Measurements from ENCODE around the gene ENTPD6. TPM values are rescaled to one million over a fixed set of nuclear protein-coding genes. Genes with fewer than 3 reads are reported as not detected.
"Not testable (repeated sequence)": the region's sequence is repeated elsewhere in the genome, so short reads cannot be mapped to it uniquely, and the experiment has no call there.

The ENTPD6 gene
- polyA plus RNA-seq, 3 donors, result 36.2 to 120 (median 47.0) TPM

DNA sequence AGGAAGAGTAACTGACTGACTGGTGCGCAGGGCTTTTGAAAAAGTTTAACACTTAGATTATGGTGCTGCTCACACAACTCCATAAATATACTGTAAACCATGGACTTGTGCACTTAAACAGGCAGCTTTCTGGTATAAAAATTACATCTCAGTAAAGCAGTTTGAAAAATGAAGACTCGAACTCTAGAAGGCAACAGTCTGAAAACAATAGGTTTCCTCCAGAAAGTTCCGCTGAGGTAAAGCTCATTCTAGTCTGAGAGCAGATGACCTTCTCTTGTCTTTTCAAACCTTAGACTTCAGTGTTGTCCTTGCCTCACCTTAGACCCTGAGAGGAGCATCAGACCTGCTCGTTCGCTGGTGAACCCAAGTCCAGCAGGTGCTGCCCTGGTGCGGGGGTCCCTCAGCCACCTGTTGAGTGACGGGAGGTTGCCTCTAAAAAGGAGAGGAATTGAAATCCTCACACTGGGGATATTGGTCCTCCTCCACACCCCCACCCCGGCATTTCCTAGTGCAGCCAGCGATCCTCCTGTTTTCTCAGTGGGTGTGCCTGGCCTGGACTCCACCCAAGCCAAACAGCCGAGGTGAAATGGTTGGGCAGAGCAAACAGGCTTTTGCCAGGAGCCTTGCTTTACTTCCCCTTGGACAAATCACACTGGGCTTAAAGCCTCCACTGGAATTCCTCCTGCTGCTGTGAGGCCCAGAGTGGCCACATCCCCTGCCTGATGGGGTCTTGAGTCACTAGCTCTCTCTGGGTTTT, 37.7 kb downstream of the ENTPD6 start:
- TF ChIP-seq, protein P1, sequence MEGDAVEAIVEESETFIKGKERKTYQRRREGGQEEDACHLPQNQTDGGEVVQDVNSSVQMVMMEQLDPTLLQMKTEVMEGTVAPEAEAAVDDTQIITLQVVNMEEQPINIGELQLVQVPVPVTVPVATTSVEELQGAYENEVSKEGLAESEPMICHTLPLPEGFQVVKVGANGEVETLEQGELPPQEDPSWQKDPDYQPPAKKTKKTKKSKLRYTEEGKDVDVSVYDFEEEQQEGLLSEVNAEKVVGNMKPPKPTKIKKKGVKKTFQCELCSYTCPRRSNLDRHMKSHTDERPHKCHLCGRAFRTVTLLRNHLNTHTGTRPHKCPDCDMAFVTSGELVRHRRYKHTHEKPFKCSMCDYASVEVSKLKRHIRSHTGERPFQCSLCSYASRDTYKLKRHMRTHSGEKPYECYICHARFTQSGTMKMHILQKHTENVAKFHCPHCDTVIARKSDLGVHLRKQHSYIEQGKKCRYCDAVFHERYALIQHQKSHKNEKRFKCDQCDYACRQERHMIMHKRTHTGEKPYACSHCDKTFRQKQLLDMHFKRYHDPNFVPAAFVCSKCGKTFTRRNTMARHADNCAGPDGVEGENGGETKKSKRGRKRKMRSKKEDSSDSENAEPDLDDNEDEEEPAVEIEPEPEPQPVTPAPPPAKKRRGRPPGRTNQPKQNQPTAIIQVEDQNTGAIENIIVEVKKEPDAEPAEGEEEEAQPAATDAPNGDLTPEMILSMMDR (IDR thresholded peaks at IDR 0.05), result no peak
- H3K27ac ChIP-seq (ENCODE audit: low read depth in 1 of 2, low read length in 2 of 2), result no peak overlapping the region
- intact Hi-C loops (cut with micrococcal nuclease), result no loop called here
- DNase-seq, result no peak
- no peak overlapping the region for H3K4me3 Mint-ChIP-seq
- peak overlapping the region in 2 of 7 donors; percentile 75 to 83 for H3K27ac Mint-ChIP-seq
- H3K4me1 Mint-ChIP-seq, result peaks cover 12% of the 10 kb centered on the region
- H3K4me1 ChIP-seq (ENCODE audit: control insufficient read depth in 1 of 2, insufficient read depth in 2 of 2, low read length in 2 of 2), result peaks cover 10 to 12% of the 10 kb centered on the region in 2 donors
- no peaks in the 10 kb centered on the region for H3K36me3 ChIP-seq (replicated peaks in 1 of 2; ENCODE audit: control insufficient read depth in 1 of 2, insufficient read depth in 2 of 2, low read length in 2 of 2)
- H4K20me1 ChIP-seq (ENCODE audit: insufficient read depth, low read length), result no peaks in the 10 kb centered on the region
- no peak overlapping the region for H3K4me3 ChIP-seq (replicated peaks in 1 of 3; ENCODE audit: low read depth in 2 of 3, low read length in 3 of 3)
- no peak overlapping the region for H3K4me2 ChIP-seq (replicated peaks; ENCODE audit: extremely low read depth, low read length, poor library complexity, severe bottlenecking)
- H2AFZ ChIP-seq (ENCODE audit: insufficient read depth, low read depth, low read length, poor library complexity, severe bottlenecking), result no peak overlapping the region
- H3K9ac ChIP-seq (ENCODE audit: insufficient read depth, low read length, poor library complexity, severe bottlenecking), result no peak overlapping the region
- no peaks in the 10 kb centered on the region for H3K9me3 ChIP-seq (replicated peaks in 1 of 2; ENCODE audit: control insufficient read depth in 1 of 2, insufficient read depth in 1 of 2, low read length in 2 of 2)
- peaks cover 2 to 16% (median 9%) of the 10 kb centered on the region in 3 donors for H3K27me3 Mint-ChIP-seq (ENCODE audit: low read depth in 3 of 3)
- H3K36me3 Mint-ChIP-seq, result peaks cover 4 to 8% of the 10 kb centered on the region in 2 donors
- no peaks in the 10 kb centered on the region for H3K79me2 ChIP-seq (ENCODE audit: insufficient read depth, low read length)
- no peaks in the 10 kb centered on the region for H3K27me3 ChIP-seq (ENCODE audit: control insufficient read depth in 2 of 2, insufficient read depth in 2 of 2, low read length in 2 of 2)
- H3K9me3 Mint-ChIP-seq, result no peaks in the 10 kb centered on the region
- 96% methylated on average over 4 of the region's 10 CpGs for WGBS (ENCODE audit: insufficient coverage)

DNA sequence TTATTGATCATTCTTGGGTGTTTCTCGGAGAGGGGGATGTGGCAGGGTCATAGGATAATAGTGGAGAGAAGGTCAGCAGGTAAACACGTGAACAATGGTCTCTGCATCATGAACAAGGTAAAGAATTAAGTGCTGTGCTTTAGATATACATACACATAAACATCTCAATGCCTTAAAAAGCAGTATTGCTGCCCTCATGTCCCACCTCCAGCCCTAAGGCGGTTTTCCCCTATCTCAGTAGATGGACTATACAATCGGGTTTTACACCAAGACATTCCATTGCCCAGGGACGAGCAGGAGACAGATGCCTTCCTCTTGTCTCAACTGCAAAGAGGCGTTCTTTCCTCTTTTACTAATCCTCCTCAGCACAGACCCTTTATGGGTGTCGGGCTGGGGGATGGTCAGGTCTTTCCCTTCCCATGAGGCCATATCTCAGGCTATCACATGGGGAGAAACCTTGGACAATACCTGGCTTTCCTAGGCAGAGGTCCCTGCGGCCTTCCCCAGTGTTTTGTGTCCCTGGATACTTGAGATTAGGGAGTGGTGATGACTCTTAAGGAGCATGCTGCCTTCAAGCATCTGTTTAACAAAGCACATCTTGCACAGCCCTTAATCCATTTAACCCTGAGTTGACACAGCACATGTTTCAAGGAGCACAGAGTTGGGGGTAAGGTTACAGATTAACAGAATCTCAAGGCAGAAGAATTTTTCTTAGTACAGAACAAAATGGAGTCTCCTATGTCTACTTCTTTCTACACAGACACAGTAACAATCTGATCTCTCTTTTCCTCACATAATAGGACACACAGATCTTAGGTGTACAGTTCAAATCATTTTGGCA, 38.7 kb downstream of the ENTPD6 start:
- WGBS (ENCODE audit: insufficient coverage), result 56% methylated on average over 2 of the region's 8 CpGs
- Mint-ChIP-seq H3K4me3 (peak overlapping the region in 1 of 2 donors; percentile 24), H3K4me1 (peaks cover 19% of the 10 kb centered on the region), H3K27me3 (ENCODE audit: low read depth in 3 of 3) (peaks cover 2 to 16% (median 7%) of the 10 kb centered on the region in 3 donors)
- H3K36me3 Mint-ChIP-seq; H3K36me3 ChIP-seq (replicated peaks in 1 of 2; ENCODE audit: control insufficient read depth in 1 of 2, insufficient read depth in 2 of 2, low read length in 2 of 2); H3K4me2 ChIP-seq (replicated peaks; ENCODE audit: extremely low read depth, low read length, poor library complexity, severe bottlenecking); intact Hi-C loops (cut with micrococcal nuclease); H2AFZ ChIP-seq (ENCODE audit: insufficient read depth, low read depth, low read length, poor library complexity, severe bottlenecking); H4K20me1 ChIP-seq (ENCODE audit: insufficient read depth, low read length); H3K27ac ChIP-seq (ENCODE audit: low read depth in 1 of 2, low read length in 2 of 2); H3K79me2 ChIP-seq (ENCODE audit: insufficient read depth, low read length); H3K9ac ChIP-seq (ENCODE audit: insufficient read depth, low read length, poor library complexity, severe bottlenecking); H3K9me3 ChIP-seq (replicated peaks in 1 of 2; ENCODE audit: control insufficient read depth in 1 of 2, insufficient read depth in 1 of 2, low read length in 2 of 2); H3K27me3 ChIP-seq (ENCODE audit: control insufficient read depth in 2 of 2, insufficient read depth in 2 of 2, low read length in 2 of 2); DNase-seq; H3K27ac Mint-ChIP-seq; H3K9me3 Mint-ChIP-seq; H3K4me3 ChIP-seq (replicated peaks in 1 of 3; ENCODE audit: low read depth in 2 of 3, low read length in 3 of 3): not testable (repeated sequence)
- H3K4me1 ChIP-seq (ENCODE audit: control insufficient read depth in 1 of 2, insufficient read depth in 2 of 2, low read length in 2 of 2), result peaks cover 12 to 18% of the 10 kb centered on the region in 2 donors
